SK-MEL-5 (cell line): ENCODE measurements around the gene CDX2. TPM values are rescaled to one million over a fixed set of nuclear protein-coding genes. Genes with fewer than 3 reads are reported as not detected.
A peak's percentile ranks its signal among the peaks of the same experiment; 100 is the strongest.

Source experiments
- DNase-seq: peaks from one replicate; pipeline ENCODE4 v3.0.0-alpha.2; 2016; ENCODE audit warnings: low read depth, low spot score
- in situ Hi-C: cut with HindIII; loops from 2 replicates; pipeline ENCODE4 v1.10.0; 2016; ENCODE audit warnings: low sequenced_read_pairs, high pct_unique_total_duplicates, low pct_unique_long_range_greater_than_20kb
- total RNA-seq: library from RNA; depleted of rRNA; stranded (reverse); fragments of >200 nt; shearing (Covaris generic); gene quantifications from 2 replicates; pipeline ENCODE4 v1.2.3, GENCODE V29; 2014

Gene CDX2
- total RNA-seq, 1 experiment from 2014 or later, result 4.4 TPM

- in situ Hi-C loops, result no loop called here
These were observed 11.3 kb upstream of the CDX2 start for GRCh38 chr13:27980280-27980998.

GRCh38 chr13:27979765-27980279 lies 10.7 kb upstream of the CDX2 start:
- no peak for DNase-seq
- in situ Hi-C loops, result no loop called here

More at GRCh38 chr13:27980280-27980998, 11.3 kb upstream of the CDX2 start:
- DNase-seq, result no peak

GRCh38 chr13:27979001-27979643 lies 10.0 kb upstream of the CDX2 start:
- DNase-seq, result no peak
- in situ Hi-C loops, result no loop called here

GRCh38 chr13:27978301-27978968 lies 9.3 kb upstream of the CDX2 start:
- in situ Hi-C loops, result no loop called here
- no peak for DNase-seq

- no peak for DNase-seq
- in situ Hi-C loops, result no loop called here
These were observed 8.6 kb upstream of the CDX2 start for GRCh38 chr13:27977476-27978300.

- no peak for DNase-seq
- in situ Hi-C loops, result no loop called here
These were observed 7.4 kb upstream of the CDX2 start for GRCh38 chr13:27976362-27977091.

GRCh38 chr13:27975564-27976361 lies 6.6 kb upstream of the CDX2 start:
- in situ Hi-C loops, result no loop called here
- no peak for DNase-seq

GRCh38 chr13:27973961-27974662 lies 5.0 kb upstream of the CDX2 start:
- DNase-seq, result peak; percentile 88
- in situ Hi-C loops, result loop anchor here (25.0 kb wide), 1 partner anchor 112 kb away; no protein-coding TSS in a partner anchor

- DNase-seq, result no peak
- in situ Hi-C loops, result loop anchor here (25.0 kb wide), 1 partner anchor 111 kb away; no protein-coding TSS in a partner anchor
These were observed 4.2 kb upstream of the CDX2 start for GRCh38 chr13:27973291-27973690.

GRCh38 chr13:27972478-27972820 lies 3.3 kb upstream of the CDX2 start:
- in situ Hi-C loops, result loop anchor here (25.0 kb wide), 1 partner anchor 110 kb away; no protein-coding TSS in a partner anchor

GRCh38 chr13:27971776-27972477 lies 2.8 kb upstream of the CDX2 start:
- DNase-seq, result no peak
- in situ Hi-C loops, result loop anchor here (25.0 kb wide), 1 partner anchor 110 kb away; no protein-coding TSS in a partner anchor

More at GRCh38 chr13:27972478-27972820, 3.3 kb upstream of the CDX2 start:
- DNase-seq, result no peak

- no peak for DNase-seq
- in situ Hi-C loops, result loop anchor here (25.0 kb wide), 1 partner anchor 109 kb away; no protein-coding TSS in a partner anchor
These were observed 2.1 kb upstream of the CDX2 start for GRCh38 chr13:27971236-27971645.

GRCh38 chr13:27970382-27971235 lies 1.5 kb upstream of the CDX2 start:
- in situ Hi-C loops, result loop anchor here (25.0 kb wide), 1 partner anchor 108 kb away; no protein-coding TSS in a partner anchor
- DNase-seq, result no peak

GRCh38 chr13:27969866-27970229 lies 733 bp upstream of the CDX2 start:
- in situ Hi-C loops, result loop anchor here (25.0 kb wide), 1 partner anchor 108 kb away; no protein-coding TSS in a partner anchor
- DNase-seq, result no peak
